Prostate gland (tissue), 2 donors: ENCODE data around the gene ARHGAP19. TPM values are rescaled to one million over a fixed set of nuclear protein-coding genes. Genes with fewer than 3 reads are reported as not detected.

Source experiments
- DNase-seq: peaks from one replicate; pipeline ENCODE4 v3.0.0-alpha.2; 2019; ENCODE audit warnings: low spot score
- H3K27ac ChIP-seq, 2 donors: fragments of 200-600 bp; sonication (generic); 2 replicates each; pipeline ENCODE4 v1.5.1; 2017 to 2019
- H3K27me3 ChIP-seq: fragments of 200-600 bp; sonication (generic); replicated peaks from 2 replicates; pipeline ENCODE4 v1.5.1; 2019; ENCODE audit not compliant: insufficient read depth
- H3K36me3 ChIP-seq, 2 donors: fragments of 200-600 bp; sonication (generic); 1 replicate in 1 of 2; 2 replicates in 1 of 2; pipeline versions ENCODE4 v1.5.1 to v1.8.1; 2017 to 2019
- H3K4me1 ChIP-seq: fragments of 200-600 bp; sonication (generic); replicated peaks from 2 replicates; pipeline ENCODE4 v1.5.1; 2019
- H3K4me3 ChIP-seq, 2 donors: fragments of 200-600 bp; sonication (generic); 2 replicates each; pipeline ENCODE4 v1.5.1; 2017 to 2019
- H3K9me3 ChIP-seq: fragments of 200-600 bp; sonication (generic); 2 replicates; pipeline ENCODE4 v1.5.1; 2017
- POLR2A ChIP-seq: fragments of 450-650 bp; IDR thresholded peaks from one replicate; pipeline ENCODE4 v1.6.1; 2016; ENCODE audit warnings: antibody characterized with exemption, mild to moderate bottlenecking
- POLR2AphosphoS5 ChIP-seq: sonication (generic); formaldehyde crosslinking; IDR thresholded peaks from one replicate; pipeline ENCODE4 v1.6.1; 2017; ENCODE audit warnings: antibody characterized with exemption
- WGBS: methylation state at CpG from one replicate; pipeline ENCODE4 v1.1.5; 2018; 5-methylcytosine and 5-hydroxymethylcytosine counted together
- intact Hi-C: fragments of 100-400 bp; cut with DNase I; formaldehyde crosslinking; loops from one replicate; pipeline ENCODE4 v1.14.2; 2022
- total RNA-seq, 2 donors: library from RNA; depleted of rRNA; stranded (reverse); fragments of >200 nt; gene quantifications; one replicate each; pipeline ENCODE4 v1.1.0, GENCODE V29; 2016
- TF ChIP-seq, protein P1 (sequence below), 4 experiments: fragments of 200-600 bp in 2 of 4; fragments of 450-650 bp in 2 of 4; sonication (generic) in 2 of 4; IDR thresholded peaks; 1 replicate in 3 of 4; 2 replicates in 1 of 4; pipeline ENCODE4 v1.5.1; 2016 to 2019; ENCODE audit warnings: antibody characterized with exemption in 4 of 4, mild to moderate bottlenecking in 2 of 4, moderate library complexity in 2 of 4

Gene ARHGAP19
- total RNA-seq, 2 donors from 2014 or later = 10.4 to 37.1 TPM

DNA sequence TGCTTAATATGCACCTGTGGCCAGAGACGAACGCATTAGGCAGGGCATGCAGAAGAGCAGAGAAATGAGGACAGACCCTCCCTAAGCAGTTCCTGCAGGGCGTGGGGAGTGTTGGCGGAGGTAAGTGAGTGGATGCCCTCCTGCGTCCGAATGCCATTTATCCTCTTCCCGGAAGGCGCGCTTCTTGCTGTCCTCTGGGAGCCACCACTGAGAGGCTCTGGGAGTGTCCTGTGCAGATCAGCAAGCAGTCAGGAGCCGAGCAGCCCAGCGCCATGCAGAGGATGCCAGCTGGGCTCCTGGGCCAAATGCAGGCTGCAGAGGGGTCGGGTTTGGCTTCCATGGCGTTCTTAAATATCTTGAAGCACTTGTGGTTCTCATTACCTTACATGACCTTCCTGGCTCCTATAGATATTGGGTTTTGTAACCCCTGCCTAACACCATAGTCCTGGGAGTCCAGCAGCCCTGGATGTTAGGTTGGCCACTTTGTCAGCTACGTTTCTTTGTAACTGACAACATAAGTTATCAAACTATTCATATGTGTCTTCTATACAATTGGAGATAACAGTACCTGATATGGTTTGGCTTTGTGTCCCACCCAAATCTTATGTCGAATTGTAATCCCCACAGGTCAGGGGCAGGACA is 76.7 kb downstream of the ARHGAP19 start:
- 88% methylated on average over 15 of the region's 15 CpGs for WGBS
- intact Hi-C loops = no loop called here
- DNase-seq = no peak
- no peaks in the 10 kb centered on the region for H3K27me3 ChIP-seq
- TF ChIP-seq, protein P1, sequence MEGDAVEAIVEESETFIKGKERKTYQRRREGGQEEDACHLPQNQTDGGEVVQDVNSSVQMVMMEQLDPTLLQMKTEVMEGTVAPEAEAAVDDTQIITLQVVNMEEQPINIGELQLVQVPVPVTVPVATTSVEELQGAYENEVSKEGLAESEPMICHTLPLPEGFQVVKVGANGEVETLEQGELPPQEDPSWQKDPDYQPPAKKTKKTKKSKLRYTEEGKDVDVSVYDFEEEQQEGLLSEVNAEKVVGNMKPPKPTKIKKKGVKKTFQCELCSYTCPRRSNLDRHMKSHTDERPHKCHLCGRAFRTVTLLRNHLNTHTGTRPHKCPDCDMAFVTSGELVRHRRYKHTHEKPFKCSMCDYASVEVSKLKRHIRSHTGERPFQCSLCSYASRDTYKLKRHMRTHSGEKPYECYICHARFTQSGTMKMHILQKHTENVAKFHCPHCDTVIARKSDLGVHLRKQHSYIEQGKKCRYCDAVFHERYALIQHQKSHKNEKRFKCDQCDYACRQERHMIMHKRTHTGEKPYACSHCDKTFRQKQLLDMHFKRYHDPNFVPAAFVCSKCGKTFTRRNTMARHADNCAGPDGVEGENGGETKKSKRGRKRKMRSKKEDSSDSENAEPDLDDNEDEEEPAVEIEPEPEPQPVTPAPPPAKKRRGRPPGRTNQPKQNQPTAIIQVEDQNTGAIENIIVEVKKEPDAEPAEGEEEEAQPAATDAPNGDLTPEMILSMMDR (IDR thresholded peaks at IDR 0.05) = no peak
- no peak for TF ChIP-seq POLR2A
- H3K4me1 ChIP-seq = no peaks in the 10 kb centered on the region
- no peak overlapping the region for H3K4me3 ChIP-seq
- no peak overlapping the region for H3K27ac ChIP-seq
- H3K9me3 ChIP-seq = no peaks in the 10 kb centered on the region
- no peaks in the 10 kb centered on the region for H3K36me3 ChIP-seq

DNA sequence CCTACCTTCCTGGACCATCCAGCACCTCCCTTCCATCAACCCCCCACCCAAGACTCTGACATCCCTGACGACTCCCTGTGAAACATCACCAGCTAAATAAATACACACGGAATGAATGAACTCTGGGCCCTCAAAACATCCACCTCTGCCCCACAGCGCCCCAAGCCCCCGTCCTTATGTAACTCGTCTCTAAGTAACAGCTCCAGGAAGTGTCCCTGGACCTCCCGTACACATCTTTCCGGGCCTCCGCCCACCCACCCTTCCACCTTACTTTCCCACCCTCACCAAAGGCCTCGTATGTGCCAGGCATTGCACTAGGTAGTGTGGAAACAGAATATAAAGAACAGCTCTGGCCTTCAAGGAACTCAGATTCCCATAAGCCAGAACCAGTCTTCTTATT is 79.0 kb downstream of the ARHGAP19 start:
- TF ChIP-seq POLR2AphosphoS5 (no peak), POLR2A (no peak)
- TF ChIP-seq, protein P1 (IDR thresholded peaks at IDR 0.05) = no peak
- intact Hi-C loops = no loop called here
- H3K9me3 ChIP-seq = no peaks in the 10 kb centered on the region
- H3K27me3 ChIP-seq = no peaks in the 10 kb centered on the region
- no peak for DNase-seq
- H3K27ac ChIP-seq = no peak overlapping the region
- H3K4me1 ChIP-seq = no peaks in the 10 kb centered on the region
- H3K4me3 ChIP-seq = no peak overlapping the region
- H3K36me3 ChIP-seq = no peaks in the 10 kb centered on the region
- 73% methylated on average over 9 of the region's 9 CpGs for WGBS

GRCh38 chr10:97211229-97211628 is 81.2 kb downstream of the ARHGAP19 start:
- intact Hi-C loops = no loop called here
- Histone ChIP-seq H3K4me3 (no peak overlapping the region), H3K36me3 (no peaks in the 10 kb centered on the region), H3K4me1 (no peaks in the 10 kb centered on the region), H3K27me3 (no peaks in the 10 kb centered on the region), H3K9me3 (no peaks in the 10 kb centered on the region), H3K27ac (no peak overlapping the region)
- no peak for DNase-seq
- 91% methylated on average over 9 of the region's 9 CpGs for WGBS
- TF ChIP-seq, protein P1 (IDR thresholded peaks at IDR 0.05) = no peak
- TF ChIP-seq POLR2A (no peak), POLR2AphosphoS5 (no peak)

DNA sequence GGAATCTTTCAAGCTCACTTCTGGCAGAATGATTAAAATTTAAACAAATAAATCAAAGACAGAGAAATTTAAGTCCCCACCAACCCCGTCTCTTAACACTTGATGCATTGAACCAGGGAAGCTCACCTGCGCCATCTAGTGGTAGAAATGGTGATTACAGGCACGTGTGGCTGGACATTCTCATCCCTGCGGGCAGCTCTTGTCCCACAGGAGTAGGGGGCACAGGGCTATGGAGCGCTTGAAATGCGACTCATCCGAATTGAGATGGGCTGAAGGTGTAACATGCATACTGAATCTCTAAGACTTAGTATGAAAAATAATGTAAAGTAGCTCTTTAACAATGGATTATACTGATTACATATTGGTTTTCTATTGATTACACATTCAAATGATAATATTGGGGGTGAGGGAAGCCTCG is 81.9 kb downstream of the ARHGAP19 start:
- H3K4me3 ChIP-seq = no peak overlapping the region
- H3K27ac ChIP-seq = no peak overlapping the region
- intact Hi-C loops = loop anchor here (1.0 kb wide), 1 partner anchor 137 kb away; no protein-coding TSS in a partner anchor
- DNase-seq = peak; percentile 63
- H3K27me3 ChIP-seq = no peaks in the 10 kb centered on the region
- TF ChIP-seq, protein P1 (IDR thresholded peaks at IDR 0.05) = peak; percentile 88 to 99 (median 92)
- no peak for TF ChIP-seq POLR2AphosphoS5
- no peak for TF ChIP-seq POLR2A
- H3K4me1 ChIP-seq = no peaks in the 10 kb centered on the region
- WGBS = 15% methylated on average over 8 of the region's 8 CpGs
- no peaks in the 10 kb centered on the region for H3K36me3 ChIP-seq
- H3K9me3 ChIP-seq = no peaks in the 10 kb centered on the region

DNA sequence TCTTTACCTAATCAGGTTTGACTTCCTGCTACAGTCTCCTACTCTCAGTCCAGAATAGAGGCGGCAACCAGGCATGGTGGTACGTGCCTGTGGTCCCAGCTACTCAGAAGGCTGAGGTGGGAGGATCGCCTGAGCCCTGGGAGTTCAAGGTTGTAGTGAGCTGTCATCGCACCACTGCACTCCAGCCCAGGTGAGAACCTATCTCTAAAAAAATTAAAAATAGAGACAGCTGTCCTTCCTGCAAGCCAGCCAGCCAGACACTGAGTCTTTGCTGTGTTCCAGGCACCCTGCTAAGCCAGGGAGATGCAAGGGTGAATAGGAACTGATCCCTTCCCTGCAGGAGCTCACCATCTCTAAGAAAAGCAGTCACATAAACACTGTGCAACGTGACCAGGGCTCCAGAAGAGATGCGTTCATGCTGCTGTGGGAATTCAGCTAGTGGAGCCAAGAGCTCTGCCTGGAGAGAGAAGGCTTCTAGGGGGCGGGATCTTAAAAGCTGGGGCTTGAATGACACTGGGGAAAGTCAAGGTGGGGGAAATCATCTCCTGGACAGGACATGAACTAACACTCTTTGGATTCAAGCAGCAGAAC is 84.6 kb downstream of the ARHGAP19 start:
- H3K9me3 ChIP-seq = no peaks in the 10 kb centered on the region
- no peak overlapping the region for H3K27ac ChIP-seq
- H3K4me3 ChIP-seq = no peak overlapping the region
- no peaks in the 10 kb centered on the region for H3K4me1 ChIP-seq
- no peak for DNase-seq
- WGBS = 36% methylated on average over 7 of the region's 7 CpGs
- no peaks in the 10 kb centered on the region for H3K27me3 ChIP-seq
- H3K36me3 ChIP-seq = no peaks in the 10 kb centered on the region
- no peak for TF ChIP-seq POLR2AphosphoS5
- no peak for TF ChIP-seq POLR2A
- TF ChIP-seq, protein P1 (IDR thresholded peaks at IDR 0.05) = no peak
- intact Hi-C loops = no loop called here
